Measurements from ENCODE around the gene ANKS1A.

- TF ChIP-seq, protein P1, sequence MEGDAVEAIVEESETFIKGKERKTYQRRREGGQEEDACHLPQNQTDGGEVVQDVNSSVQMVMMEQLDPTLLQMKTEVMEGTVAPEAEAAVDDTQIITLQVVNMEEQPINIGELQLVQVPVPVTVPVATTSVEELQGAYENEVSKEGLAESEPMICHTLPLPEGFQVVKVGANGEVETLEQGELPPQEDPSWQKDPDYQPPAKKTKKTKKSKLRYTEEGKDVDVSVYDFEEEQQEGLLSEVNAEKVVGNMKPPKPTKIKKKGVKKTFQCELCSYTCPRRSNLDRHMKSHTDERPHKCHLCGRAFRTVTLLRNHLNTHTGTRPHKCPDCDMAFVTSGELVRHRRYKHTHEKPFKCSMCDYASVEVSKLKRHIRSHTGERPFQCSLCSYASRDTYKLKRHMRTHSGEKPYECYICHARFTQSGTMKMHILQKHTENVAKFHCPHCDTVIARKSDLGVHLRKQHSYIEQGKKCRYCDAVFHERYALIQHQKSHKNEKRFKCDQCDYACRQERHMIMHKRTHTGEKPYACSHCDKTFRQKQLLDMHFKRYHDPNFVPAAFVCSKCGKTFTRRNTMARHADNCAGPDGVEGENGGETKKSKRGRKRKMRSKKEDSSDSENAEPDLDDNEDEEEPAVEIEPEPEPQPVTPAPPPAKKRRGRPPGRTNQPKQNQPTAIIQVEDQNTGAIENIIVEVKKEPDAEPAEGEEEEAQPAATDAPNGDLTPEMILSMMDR (IDR thresholded peaks at IDR 0.05): no peak
- TF ChIP-seq EZH2 (IDR thresholded peaks at IDR 0.05) (no peak), EZH2phosphoT487 (IDR thresholded peaks at IDR 0.05) (no peak)
Observed at GRCh38 chr6:35024551-35025054, 135.5 kb downstream of the ANKS1A start.

All from neural progenitor cell (in vitro differentiated cells).